CD14-positive monocyte (primary cell): Measurements from ENCODE around the gene RCCD1. TPM values are rescaled to one million over a fixed set of nuclear protein-coding genes. Genes with fewer than 3 reads are reported as not detected.

Source experiments
- DNase-seq, 3 donors: peaks; one replicate each; pipeline ENCODE4 v3.0.0-alpha.2; 2011 to 2022
- H2AFZ ChIP-seq: 2 replicates; pipeline ENCODE4 v1.6.0; 2012; ENCODE audit warnings: mild to moderate bottlenecking, low read depth, low read length, inconsistent platforms; ENCODE audit not compliant: insufficient read depth, poor library complexity, severe bottlenecking
- H3K27ac ChIP-seq, 2 donors: 1 replicate in 1 of 2; 2 replicates in 1 of 2; pipeline ENCODE4 v1.5.1; 2012 to 2013; ENCODE audit warnings: low read length in 2 of 2, control low read depth in 1 of 2, inconsistent platforms in 1 of 2, low read depth in 1 of 2, mild to moderate bottlenecking in 1 of 2
- H3K27me3 ChIP-seq, 2 donors: one replicate each; pipeline versions ENCODE4 v1.6.0 to v1.6.1; 2011 to 2013; ENCODE audit warnings: low read length in 2 of 2; ENCODE audit not compliant: control insufficient read depth in 2 of 2, insufficient read depth in 2 of 2
- H3K36me3 ChIP-seq, 2 donors: replicated peaks in 1 of 2; 1 replicate in 1 of 2; 2 replicates in 1 of 2; pipeline versions ENCODE4 v1.5.1 to v1.6.1; 2012 to 2013; ENCODE audit warnings: low read length in 2 of 2, control low read depth in 1 of 2, inconsistent platforms in 1 of 2, mild to moderate bottlenecking in 1 of 2; ENCODE audit not compliant: insufficient read depth in 2 of 2, control insufficient read depth in 1 of 2
- H3K4me1 ChIP-seq, 2 donors: 1 replicate in 1 of 2; 2 replicates in 1 of 2; pipeline versions ENCODE4 v1.5.1 to v1.6.1; 2012 to 2013; ENCODE audit warnings: low read length in 2 of 2, control low read depth in 1 of 2, inconsistent platforms in 1 of 2, mild to moderate bottlenecking in 1 of 2, moderate library complexity in 1 of 2; ENCODE audit not compliant: insufficient read depth in 2 of 2, control insufficient read depth in 1 of 2
- H3K4me2 ChIP-seq: replicated peaks from 2 replicates; pipeline ENCODE3; 2012; ENCODE audit warnings: low read length, moderate library complexity, mild to moderate bottlenecking; ENCODE audit not compliant: poor library complexity, severe bottlenecking; ENCODE audit errors: extremely low read depth
- H3K4me3 ChIP-seq, 3 experiments: fragments of 200-600 bp in 1 of 3; sonication (generic) in 1 of 3; replicated peaks in 1 of 3; 1 replicate in 2 of 3; 2 replicates in 1 of 3; pipeline ENCODE4 v1.5.1; 2011 to 2013; ENCODE audit warnings: low read length in 3 of 3, mild to moderate bottlenecking in 3 of 3, control low read depth in 2 of 3, low read depth in 2 of 3, inconsistent platforms in 1 of 3, moderate library complexity in 1 of 3
- H3K79me2 ChIP-seq: 2 replicates; pipeline ENCODE4 v1.6.0; 2012; ENCODE audit warnings: mild to moderate bottlenecking, control low read depth, inconsistent platforms, low read length, moderate library complexity; ENCODE audit not compliant: insufficient read depth
- H3K9ac ChIP-seq: 2 replicates; pipeline ENCODE4 v1.6.0; 2017; ENCODE audit warnings: low read length, mild to moderate bottlenecking; ENCODE audit not compliant: insufficient read depth, poor library complexity, severe bottlenecking
- H3K9me3 ChIP-seq, 2 donors: replicated peaks in 1 of 2; 1 replicate in 1 of 2; 2 replicates in 1 of 2; pipeline versions ENCODE4 v1.5.1 to v1.6.1; 2012 to 2013; ENCODE audit warnings: low read length in 2 of 2, control low read depth in 1 of 2; ENCODE audit not compliant: control insufficient read depth in 1 of 2, insufficient read depth in 1 of 2
- H4K20me1 ChIP-seq: 2 replicates; pipeline ENCODE4 v1.6.0; 2012; ENCODE audit warnings: mild to moderate bottlenecking, low read length, control low read depth, moderate library complexity; ENCODE audit not compliant: insufficient read depth
- H3K27ac Mint-ChIP-seq, 7 donors: one replicate each; pipeline ENCODE4 v1.8.0; 2020; ENCODE audit warnings: mild to moderate bottlenecking in 7 of 7, mixed read lengths in 7 of 7, moderate library complexity in 6 of 7, inconsistent platforms in 2 of 7
- H3K27me3 Mint-ChIP-seq, 3 donors: one replicate each; pipeline ENCODE4 v1.8.0; 2021 to 2022; ENCODE audit warnings: low read depth in 3 of 3, mild to moderate bottlenecking in 3 of 3, mixed read lengths in 3 of 3, moderate library complexity in 3 of 3, inconsistent platforms in 1 of 3
- H3K36me3 Mint-ChIP-seq, 2 donors: one replicate each; pipeline ENCODE4 v1.8.0; 2020; ENCODE audit warnings: mixed read lengths in 2 of 2, inconsistent platforms in 1 of 2, mild to moderate bottlenecking in 1 of 2
- H3K4me1 Mint-ChIP-seq: one replicate; pipeline ENCODE4 v1.8.0; 2020; ENCODE audit warnings: mild to moderate bottlenecking, mixed read lengths
- H3K4me3 Mint-ChIP-seq, 2 donors: one replicate each; pipeline ENCODE4 v1.8.0; 2020; ENCODE audit warnings: mild to moderate bottlenecking in 2 of 2, mixed read lengths in 2 of 2, moderate library complexity in 1 of 2
- H3K9me3 Mint-ChIP-seq, 7 donors: one replicate each; pipeline ENCODE4 v1.8.0; 2020 to 2022; ENCODE audit warnings: mixed read lengths in 7 of 7, mild to moderate bottlenecking in 6 of 7, moderate library complexity in 6 of 7, inconsistent platforms in 2 of 7
- CTCF ChIP-seq: fragments of 200-600 bp; IDR thresholded peaks from one replicate; pipeline ENCODE4 v1.8.0; 2022; ENCODE audit warnings: antibody characterized with exemption, mild to moderate bottlenecking
- WGBS: methylation state at CpG from one replicate; pipeline ENCODE4 v1.1.5; 2013; ENCODE audit warnings: missing lambda C conversion rate; ENCODE audit not compliant: insufficient coverage; 5-methylcytosine and 5-hydroxymethylcytosine counted together
- intact Hi-C, 2 donors: fragments of 100-400 bp; cut with micrococcal nuclease; formaldehyde crosslinking; loops; one replicate each; pipeline versions ENCODE4 v1.15.0 to v1.15.1; 2023
- polyA plus RNA-seq, 3 donors: library from polyadenylated mRNA; depleted of rRNA in 1 of 3; unstranded in 2 of 3; stranded (reverse) in 1 of 3; fragments of 300-500 nt in 2 of 3; fragments of >200 nt in 1 of 3; fragmentation: Illumina TruSeq in 2 of 3; gene quantifications; 1 replicate in 2 of 3; 2 replicates in 1 of 3; pipeline ENCODE4 v1.2.3, GENCODE V29; 2012 to 2021
- small RNA-seq: library from RNA; depleted of rRNA; stranded (forward); fragments of <200 nt; gene quantifications from one replicate; pipeline ENCODE3, GENCODE V24; 2012; ENCODE audit warnings: low read depth; ENCODE audit not compliant: insufficient read length

The RCCD1 gene
- polyA plus RNA-seq, 3 donors = 1.2 to 2.8 (median 1.5) TPM

- Histone ChIP-seq H3K4me1 (no peaks in the 10 kb centered on the region), H3K9me3 (no peaks in the 10 kb centered on the region), H3K27me3 (no peaks in the 10 kb centered on the region), H2AFZ (no peak overlapping the region), H3K4me2 (no peak overlapping the region), H3K9ac (no peak overlapping the region), H3K79me2 (no peaks in the 10 kb centered on the region), H3K4me3 (no peak overlapping the region), H3K36me3 (peaks cover 91 to 99% of the 10 kb centered on the region in 2 donors), H4K20me1 (no peaks in the 10 kb centered on the region), H3K27ac (no peak overlapping the region)
- intact Hi-C loops = no loop called here
- Mint-ChIP-seq H3K9me3 (no peaks in the 10 kb centered on the region), H3K27ac (no peak overlapping the region), H3K27me3 (peaks cover 0 to 2% (median 1%) of the 10 kb centered on the region in 3 donors), H3K4me1 (no peaks in the 10 kb centered on the region), H3K4me3 (no peak overlapping the region), H3K36me3 (peaks cover 85 to 90% of the 10 kb centered on the region in 2 donors)
- no peak for DNase-seq
- TF ChIP-seq CTCF = no peak
- WGBS = 100% methylated on average over 1 of the region's 3 CpGs
Observed at GRCh38 chr15:91007266-91007665, 52.6 kb downstream of the RCCD1 start.

Small RNA genes within 50 kb of the gene (small RNA-seq; reads per million reads assigned to genes)
- gene RF00019 = not detected

Other genes starting within 250 kb of the RCCD1 start
- 1 to 10 TPM in 2 of 3 donors, under 1 TPM in 1; 0.69 to 2.3 (median 1.2) TPM for gene BLM, start 237.5 kb upstream of the RCCD1 start, polyA plus RNA-seq
- 10 to 100 TPM in 2 of 3 donors, 1 to 10 TPM in 1; 6.5 to 47.3 (median 14.3) TPM for gene FURIN, start 86.3 kb upstream of the RCCD1 start, polyA plus RNA-seq
- gene FES, start 70.4 kb upstream of the RCCD1 start, polyA plus RNA-seq = 100 to 1,000 TPM; 140 to 260 (median 157) TPM
- 100 to 1,000 TPM in 1 of 3 donors, 1 to 10 TPM in 2; 6.6 to 318 (median 7.3) TPM for gene MAN2A2, start 51.6 kb upstream of the RCCD1 start, polyA plus RNA-seq
- 10 to 100 TPM; 11.6 to 19.7 (median 14.8) TPM for gene HDDC3, start 22.3 kb upstream of the RCCD1 start, polyA plus RNA-seq
- gene UNC45A, start 19.6 kb upstream of the RCCD1 start, polyA plus RNA-seq = 10 to 100 TPM; 29.3 to 42.6 (median 30.4) TPM
- 1 to 10 TPM; 1.6 to 6.9 (median 2.0) TPM for gene PRC1, start 39.7 kb downstream of the RCCD1 start, polyA plus RNA-seq
- gene VPS33B, start 67.7 kb downstream of the RCCD1 start, polyA plus RNA-seq = 10 to 100 TPM in 1 of 3 donors, 1 to 10 TPM in 2; 4.0 to 16.9 (median 4.8) TPM
- not detected for gene SV2B, start 145.4 kb downstream of the RCCD1 start, polyA plus RNA-seq